CD4-positive, alpha-beta T cell treated with Interleukin-17A for 4 hours (primary cell): ENCODE results near the gene GIT2.
"Not testable (repeated sequence)": the region's sequence is repeated elsewhere in the genome, so short reads cannot be mapped to it uniquely, and the experiment has no call there.

Experiments used
- DNase-seq: peaks from one replicate; pipeline ENCODE4 v3.0.0-alpha.2; 2020; ENCODE audit warnings: mixed read lengths

The GIT2 gene

GRCh38 chr12:110004598-110004997 lies 8.4 kb upstream of the GIT2 start:
- DNase-seq, result no peak

GRCh38 chr12:110002676-110003515 lies 6.7 kb upstream of the GIT2 start:
- no peak for DNase-seq

GRCh38 chr12:110001596-110001995 lies 5.4 kb upstream of the GIT2 start:
- DNase-seq, result no peak

GRCh38 chr12:109999983-110000505 lies 3.9 kb upstream of the GIT2 start:
- DNase-seq, result peak; percentile 36

GRCh38 chr12:109999649-109999971 lies 3.4 kb upstream of the GIT2 start:
- no peak for DNase-seq

- peak; percentile 90 for DNase-seq
Observed at GRCh38 chr12:109998904-109999648, 2.9 kb upstream of the GIT2 start, which contains the start of gene ANKRD13A. Gene ANKRD13A, plus strand, starts transcription at chr12:109999430. Its CDS starts 259 bp downstream, at chr12:109999689.

- no peak for DNase-seq
Observed at GRCh38 chr12:109998241-109998903, 2.2 kb upstream of the GIT2 start.

- DNase-seq, result no peak
Observed at GRCh38 chr12:109997393-109997792, 1.2 kb upstream of the GIT2 start.

- no peak for DNase-seq
Observed at GRCh38 chr12:109996483-109996853, 300 bp upstream of the GIT2 start.

GRCh38 chr12:109995361-109995685 lies 845 bp downstream of the GIT2 start:
- no peak for DNase-seq

GRCh38 chr12:109994401-109995175 lies 1.6 kb downstream of the GIT2 start:
- peak; percentile 17 for DNase-seq

GRCh38 chr12:109993091-109993490 lies 3.1 kb downstream of the GIT2 start:
- no peak for DNase-seq

- DNase-seq, result no peak
Observed at GRCh38 chr12:109991586-109991985, 4.6 kb downstream of the GIT2 start.

GRCh38 chr12:109989380-109989779 lies 6.8 kb downstream of the GIT2 start:
- DNase-seq, result no peak

GRCh38 chr12:109988903-109989302 lies 7.3 kb downstream of the GIT2 start:
- no peak for DNase-seq

GRCh38 chr12:109988274-109988673 lies 7.9 kb downstream of the GIT2 start:
- DNase-seq, result no peak

- DNase-seq, result no peak
Observed at GRCh38 chr12:109987615-109988014, 8.6 kb downstream of the GIT2 start.

- not testable (repeated sequence) for DNase-seq
Observed at GRCh38 chr12:109986236-109986635, 9.9 kb downstream of the GIT2 start.

- DNase-seq, result no peak
Observed at GRCh38 chr12:109983432-109984142, 12.6 kb downstream of the GIT2 start.

- DNase-seq, result no peak
Observed at GRCh38 chr12:109982210-109982609, 14.0 kb downstream of the GIT2 start.

- peak; percentile 52 for DNase-seq
Observed at GRCh38 chr12:109981311-109981710, 14.9 kb downstream of the GIT2 start.

GRCh38 chr12:109972821-109973220 lies 23.3 kb downstream of the GIT2 start:
- DNase-seq, result no peak
